Neural cell (in vitro differentiated cells): ENCODE results near the gene ATP2B2. TPM values are rescaled to one million over a fixed set of nuclear protein-coding genes. Genes with fewer than 3 reads are reported as not detected.

Experiments
- H2AFZ ChIP-seq: fragments of 200-600, 300-800 bp; sonication (generic), shearing (Covaris generic); 2 replicates; pipeline ENCODE4 v1.6.0; 2014; ENCODE audit warnings: low read depth, mild to moderate bottlenecking, antibody characterized with exemption, low read length, moderate library complexity
- H3F3A ChIP-seq: fragments of 200-600 bp; shearing (Covaris generic); 2 replicates; pipeline ENCODE4 v1.6.1; 2016; ENCODE audit warnings: mild to moderate bottlenecking, moderate library complexity, mixed read lengths, antibody characterized with exemption, low read length; ENCODE audit not compliant: insufficient read depth, poor library complexity, severe bottlenecking
- H3K27ac ChIP-seq: fragments of 200-600, 300-800 bp; sonication (generic), shearing (Covaris generic); 2 replicates; pipeline ENCODE4 v1.5.1; 2014; ENCODE audit warnings: mild to moderate bottlenecking, low read length, moderate library complexity
- H3K27me3 ChIP-seq: fragments of 300-800, 200-600 bp; sonication (generic), shearing (Covaris generic); 2 replicates; pipeline ENCODE4 v1.6.0; 2014; ENCODE audit warnings: mild to moderate bottlenecking, low read depth, low read length, moderate library complexity; ENCODE audit not compliant: insufficient read depth
- H3K36me3 ChIP-seq: fragments of 300-800, 200-600 bp; sonication (generic), shearing (Covaris generic); 2 replicates; pipeline ENCODE4 v1.5.1; 2014; ENCODE audit warnings: mild to moderate bottlenecking, antibody characterized with exemption, low read length, moderate library complexity; ENCODE audit not compliant: insufficient read depth
- H3K4me2 ChIP-seq: fragments of 300-800, 200-600 bp; sonication (generic), shearing (Covaris generic); 2 replicates; pipeline ENCODE4 v1.6.0; 2014; ENCODE audit warnings: mild to moderate bottlenecking, low read length
- H3K4me3 ChIP-seq: fragments of 300-800, 200-600 bp; sonication (generic), shearing (Covaris generic); 2 replicates; pipeline ENCODE4 v1.5.1; 2014; ENCODE audit warnings: mild to moderate bottlenecking, low read length, moderate library complexity
- H3K79me2 ChIP-seq: fragments of 200-600 bp; shearing (Covaris generic); replicated peaks from 2 replicates; pipeline ENCODE4 v1.6.0; 2014; ENCODE audit warnings: mild to moderate bottlenecking, low read length, moderate library complexity; ENCODE audit not compliant: insufficient read depth
- H3K9ac ChIP-seq: fragments of 300-800, 200-600 bp; sonication (generic), shearing (Covaris generic); 2 replicates; pipeline ENCODE4 v1.6.1; 2016; ENCODE audit warnings: mild to moderate bottlenecking, low read length, mixed read lengths
- H3K9me2 ChIP-seq: fragments of 200-600 bp; shearing (Covaris generic); 2 replicates; pipeline ENCODE4 v1.6.1; 2016; ENCODE audit warnings: mild to moderate bottlenecking, low read length, mixed read lengths; ENCODE audit not compliant: insufficient read depth
- H3K9me3 ChIP-seq: fragments of 200-600, 300-800 bp; sonication (generic), shearing (Covaris generic); 2 replicates; pipeline ENCODE4 v1.6.1; 2016; ENCODE audit warnings: mild to moderate bottlenecking, mixed run types, low read length, moderate library complexity, mixed read lengths
- H4K20me1 ChIP-seq: fragments of 200-600 bp; shearing (Covaris generic); 2 replicates; pipeline ENCODE4 v1.6.1; 2016; ENCODE audit warnings: mild to moderate bottlenecking, mixed run types; ENCODE audit not compliant: insufficient read depth
- CTCF ChIP-seq: fragments of 450-650 bp; IDR thresholded peaks from 2 replicates; pipeline ENCODE4 v1.5.1; 2014; ENCODE audit warnings: antibody characterized with exemption, mild to moderate bottlenecking, moderate library complexity; ENCODE audit not compliant: poor library complexity, severe bottlenecking
- EP300 ChIP-seq: fragments of 450-650 bp; conservative IDR thresholded peaks from 2 replicates; pipeline ENCODE4 v1.6.1; 2014; ENCODE audit warnings: antibody characterized with exemption, mild to moderate bottlenecking, moderate library complexity; ENCODE audit not compliant: poor library complexity, severe bottlenecking
- EZH2 ChIP-seq: fragments of 200-600, 300-800 bp; shearing (Covaris generic), sonication (generic); IDR thresholded peaks from 2 replicates; pipeline ENCODE4 v1.6.1; 2014; ENCODE audit warnings: antibody characterized with exemption, low read length, borderline replicate concordance, mild to moderate bottlenecking; ENCODE audit not compliant: insufficient read depth, poor library complexity, severe bottlenecking
- MXI1 ChIP-seq: fragments of 450-650 bp; conservative IDR thresholded peaks from 2 replicates; pipeline ENCODE4 v1.6.1; 2014; ENCODE audit warnings: antibody characterized with exemption, mild to moderate bottlenecking; ENCODE audit not compliant: poor library complexity, severe bottlenecking
- POLR2AphosphoS5 ChIP-seq: IDR thresholded peaks from 2 replicates; pipeline ENCODE4 v1.6.1; 2012
- RAD21 ChIP-seq: fragments of 450-650 bp; conservative IDR thresholded peaks from 2 replicates; pipeline ENCODE4 v1.6.1; 2014; ENCODE audit warnings: antibody characterized with exemption, mild to moderate bottlenecking, moderate library complexity
- REST ChIP-seq: IDR thresholded peaks from 2 replicates; pipeline ENCODE4 v1.6.1; 2012; ENCODE audit warnings: borderline replicate concordance
- SMC3 ChIP-seq: fragments of 450-650 bp; conservative IDR thresholded peaks from 2 replicates; pipeline ENCODE4 v1.6.1; 2014; ENCODE audit warnings: antibody characterized with exemption, mild to moderate bottlenecking, moderate library complexity; ENCODE audit not compliant: poor library complexity
- TAF1 ChIP-seq: IDR thresholded peaks from 2 replicates; pipeline ENCODE4 v1.6.1; 2012; ENCODE audit warnings: low read depth
- polyA plus RNA-seq: library from polyadenylated mRNA; depleted of rRNA; stranded (reverse); fragments of >200 nt; gene quantifications from 2 replicates; pipeline ENCODE4 v1.2.3, GENCODE V29; 2014

The ATP2B2 gene
- polyA plus RNA-seq, 1 donor from 2014 or later, result 8.3 TPM

GRCh38 chr3:10340046-10340445 is 165.3 kb downstream of the ATP2B2 start:
- H3K4me3 ChIP-seq, result no peak overlapping the region
- H3K27me3 ChIP-seq, result no peaks in the 10 kb centered on the region
- H3K79me2 ChIP-seq, result no peaks in the 10 kb centered on the region
- H4K20me1 ChIP-seq, result no peaks in the 10 kb centered on the region
- H3K9me2 ChIP-seq, result no peaks in the 10 kb centered on the region
- H3F3A ChIP-seq, result no peaks in the 10 kb centered on the region
- no peak for TF ChIP-seq RAD21
- no peak for TF ChIP-seq EP300
- no peak for TF ChIP-seq POLR2AphosphoS5
- no peak for TF ChIP-seq EZH2
- TF ChIP-seq SMC3, result no peak
- TF ChIP-seq TAF1, result no peak
- no peak for TF ChIP-seq REST
- TF ChIP-seq MXI1, result no peak
- H3K36me3 ChIP-seq, result no peaks in the 10 kb centered on the region
- no peak overlapping the region for H3K4me2 ChIP-seq
- no peak overlapping the region for H2AFZ ChIP-seq
- H3K9me3 ChIP-seq, result no peaks in the 10 kb centered on the region
- no peak overlapping the region for H3K9ac ChIP-seq
- H3K27ac ChIP-seq, result no peak overlapping the region

- H3K4me2 ChIP-seq, result no peak overlapping the region
- TF ChIP-seq EZH2, result no peak
- no peak for TF ChIP-seq EP300
- no peaks in the 10 kb centered on the region for H3K36me3 ChIP-seq
Measured at GRCh38 chr3:10339376-10339955, 165.9 kb downstream of the ATP2B2 start.

GRCh38 chr3:10338591-10339353 is 166.6 kb downstream of the ATP2B2 start:
- Histone ChIP-seq H3K27me3 (no peaks in the 10 kb centered on the region), H3K9ac (no peak overlapping the region), H3F3A (no peaks in the 10 kb centered on the region), H3K27ac (no peak overlapping the region), H2AFZ (no peak overlapping the region), H3K4me2 (no peak overlapping the region), H4K20me1 (no peaks in the 10 kb centered on the region), H3K36me3 (no peaks in the 10 kb centered on the region), H3K4me3 (no peak overlapping the region), H3K79me2 (no peaks in the 10 kb centered on the region), H3K9me2 (no peaks in the 10 kb centered on the region), H3K9me3 (no peaks in the 10 kb centered on the region)
- TF ChIP-seq CTCF (no peak), RAD21 (no peak), EP300 (no peak), TAF1 (no peak), MXI1 (no peak)

More at GRCh38 chr3:10339376-10339955, 165.9 kb downstream of the ATP2B2 start:
- Histone ChIP-seq H3K79me2 (no peaks in the 10 kb centered on the region), H3K9me2 (no peaks in the 10 kb centered on the region), H3F3A (no peaks in the 10 kb centered on the region), H3K27ac (no peak overlapping the region), H2AFZ (no peak overlapping the region), H3K27me3 (no peaks in the 10 kb centered on the region), H3K9me3 (no peaks in the 10 kb centered on the region), H3K4me3 (no peak overlapping the region), H3K9ac (no peak overlapping the region), H4K20me1 (no peaks in the 10 kb centered on the region)
